MM.1S (cell line): ENCODE measurements around the gene NLRP5.
"Not testable (repeated sequence)": the region's sequence is repeated elsewhere in the genome, so short reads cannot be mapped to it uniquely, and the experiment has no call there.

Source experiments
- DNase-seq: peaks from one replicate; pipeline ENCODE4 v3.0.0-alpha.2; 2015
- H2AFZ ChIP-seq: fragments of 300-600 bp; sonication (generic); 2 replicates; pipeline ENCODE4 v1.6.0; 2016; ENCODE audit warnings: antibody characterized with exemption, low read length
- H3F3A ChIP-seq: fragments of 300-600 bp; sonication (generic); 2 replicates; pipeline ENCODE4 v1.6.1; 2016; ENCODE audit warnings: mild to moderate bottlenecking, antibody characterized with exemption, low read length, moderate library complexity, mixed read lengths; ENCODE audit not compliant: insufficient read depth
- H3K27ac ChIP-seq: fragments of 300-600 bp; sonication (generic); 2 replicates; pipeline ENCODE4 v1.5.1; 2016; ENCODE audit warnings: mild to moderate bottlenecking, low read length
- H3K27me3 ChIP-seq: fragments of 300-600 bp; sonication (generic); replicated peaks from 2 replicates; pipeline ENCODE4 v1.6.0; 2016; ENCODE audit warnings: low read length; ENCODE audit not compliant: insufficient read depth
- H3K36me3 ChIP-seq: fragments of 300-600 bp; sonication (generic); replicated peaks from 2 replicates; pipeline ENCODE4 v1.6.1; 2016; ENCODE audit warnings: mild to moderate bottlenecking, low read length, mixed read lengths; ENCODE audit not compliant: insufficient read depth
- H3K4me1 ChIP-seq: fragments of 300-600 bp; sonication (generic); 2 replicates; pipeline ENCODE4 v1.6.1; 2016; ENCODE audit warnings: low read length, mixed read lengths
- H3K4me2 ChIP-seq: fragments of 300-600 bp; sonication (generic); 2 replicates; pipeline ENCODE4 v1.6.0; 2016; ENCODE audit warnings: low read depth, low read length
- H3K4me3 ChIP-seq: fragments of 300-600 bp; sonication (generic); 2 replicates; pipeline ENCODE4 v1.5.1; 2016; ENCODE audit warnings: low read length, mixed read lengths
- H3K79me2 ChIP-seq: fragments of 300-600 bp; sonication (generic); 2 replicates; pipeline ENCODE4 v1.6.1; 2016; ENCODE audit warnings: mixed run types, low read length, mixed read lengths
- H3K9ac ChIP-seq: fragments of 300-600 bp; sonication (generic); 2 replicates; pipeline ENCODE4 v1.6.1; 2016; ENCODE audit warnings: low read length, mixed read lengths
- H3K9me2 ChIP-seq: fragments of 300-600 bp; sonication (generic); replicated peaks from 2 replicates; pipeline ENCODE4 v1.6.1; 2016; ENCODE audit warnings: mild to moderate bottlenecking, low read length, mixed read lengths; ENCODE audit not compliant: insufficient read depth
- H3K9me3 ChIP-seq: fragments of 300-600 bp; sonication (generic); replicated peaks from 2 replicates; pipeline ENCODE4 v1.6.1; 2016; ENCODE audit warnings: mild to moderate bottlenecking, low read length, mixed read lengths; ENCODE audit not compliant: insufficient read depth
- H4K20me1 ChIP-seq: fragments of 300-600 bp; sonication (generic); 2 replicates; pipeline ENCODE4 v1.6.1; 2016; ENCODE audit warnings: mild to moderate bottlenecking, low read length, moderate library complexity, mixed read lengths; ENCODE audit not compliant: insufficient read depth
- EZH2 ChIP-seq: fragments of 300-600 bp; sonication (generic); optimal IDR thresholded peaks from 2 replicates; pipeline ENCODE3; 2017; ENCODE audit warnings: low read depth, mild to moderate bottlenecking, antibody characterized with exemption, low read length, mixed read lengths
- EZH2phosphoT487 ChIP-seq: fragments of 300-600 bp; sonication (generic); IDR thresholded peaks from 2 replicates; pipeline ENCODE4 v1.6.1; 2018; ENCODE audit warnings: antibody characterized with exemption, low read length
- TF ChIP-seq, protein P1 (sequence below): fragments of 300-600 bp; sonication (generic); IDR thresholded peaks from 2 replicates; pipeline ENCODE4 v1.5.1; 2016; ENCODE audit warnings: antibody characterized with exemption, low read length, mixed read lengths

The NLRP5 gene

DNA sequence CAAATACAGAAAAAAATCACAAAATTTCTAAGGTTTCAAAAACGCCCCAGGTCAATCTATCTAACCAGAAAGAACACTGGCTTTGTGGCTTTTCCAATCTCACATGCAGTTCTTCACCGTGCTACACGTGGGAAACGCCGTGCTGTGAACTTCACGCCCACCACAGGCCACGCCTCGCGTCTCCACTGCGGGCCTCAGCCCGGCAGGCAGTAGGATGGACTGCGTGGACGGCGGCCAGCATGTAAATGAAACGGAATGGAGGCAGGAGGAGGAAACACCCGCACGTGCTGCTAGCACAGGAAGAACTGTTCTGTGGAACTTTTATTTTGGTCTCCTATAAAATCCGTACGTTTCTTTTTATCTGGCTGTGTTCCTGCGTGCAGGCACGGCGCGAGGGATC is 110.7 kb downstream of the NLRP5 start:
- H3K27ac ChIP-seq: no peak overlapping the region
- no peak overlapping the region for H3K4me2 ChIP-seq
- peaks cover 3% of the 10 kb centered on the region; the same call in 1 of the 2 replicates for H3K36me3 ChIP-seq
- H4K20me1 ChIP-seq: no peaks in the 10 kb centered on the region
- no peaks in the 10 kb centered on the region for H3K27me3 ChIP-seq
- no peaks in the 10 kb centered on the region for H3K9me2 ChIP-seq
- H2AFZ ChIP-seq: no peak overlapping the region
- no peak overlapping the region for H3K9ac ChIP-seq
- DNase-seq: no peak
- no peak for TF ChIP-seq EZH2
- TF ChIP-seq, protein P1, sequence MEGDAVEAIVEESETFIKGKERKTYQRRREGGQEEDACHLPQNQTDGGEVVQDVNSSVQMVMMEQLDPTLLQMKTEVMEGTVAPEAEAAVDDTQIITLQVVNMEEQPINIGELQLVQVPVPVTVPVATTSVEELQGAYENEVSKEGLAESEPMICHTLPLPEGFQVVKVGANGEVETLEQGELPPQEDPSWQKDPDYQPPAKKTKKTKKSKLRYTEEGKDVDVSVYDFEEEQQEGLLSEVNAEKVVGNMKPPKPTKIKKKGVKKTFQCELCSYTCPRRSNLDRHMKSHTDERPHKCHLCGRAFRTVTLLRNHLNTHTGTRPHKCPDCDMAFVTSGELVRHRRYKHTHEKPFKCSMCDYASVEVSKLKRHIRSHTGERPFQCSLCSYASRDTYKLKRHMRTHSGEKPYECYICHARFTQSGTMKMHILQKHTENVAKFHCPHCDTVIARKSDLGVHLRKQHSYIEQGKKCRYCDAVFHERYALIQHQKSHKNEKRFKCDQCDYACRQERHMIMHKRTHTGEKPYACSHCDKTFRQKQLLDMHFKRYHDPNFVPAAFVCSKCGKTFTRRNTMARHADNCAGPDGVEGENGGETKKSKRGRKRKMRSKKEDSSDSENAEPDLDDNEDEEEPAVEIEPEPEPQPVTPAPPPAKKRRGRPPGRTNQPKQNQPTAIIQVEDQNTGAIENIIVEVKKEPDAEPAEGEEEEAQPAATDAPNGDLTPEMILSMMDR: no peak
- no peaks in the 10 kb centered on the region for H3K9me3 ChIP-seq
- H3K4me1 ChIP-seq: peaks cover 5% of the 10 kb centered on the region; the same call in 1 of the 2 replicates
- H3K4me3 ChIP-seq: no peak overlapping the region
- H3F3A ChIP-seq: peaks cover 5% of the 10 kb centered on the region
- H3K79me2 ChIP-seq: peaks cover 67% of the 10 kb centered on the region

DNA sequence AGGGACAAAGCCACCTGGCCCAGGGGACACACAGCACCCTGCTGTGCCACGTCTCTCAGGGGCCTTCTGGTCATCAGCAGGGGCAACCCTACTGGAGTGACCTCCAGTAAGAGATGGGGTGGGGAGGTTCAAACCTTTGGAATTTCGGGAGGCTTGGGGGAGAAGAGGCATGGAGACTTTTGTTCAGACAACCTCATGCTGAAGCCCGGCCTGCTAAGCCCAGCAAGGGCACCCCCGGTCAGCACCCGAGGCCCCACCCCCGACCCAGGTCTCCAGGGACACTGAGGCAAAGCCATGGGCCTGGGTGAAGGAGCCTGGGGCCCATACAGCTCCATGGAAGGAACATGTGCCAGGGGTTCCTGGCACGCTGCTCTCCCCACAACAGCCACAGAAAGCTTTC is 111.2 kb downstream of the NLRP5 start:
- no peak overlapping the region for H2AFZ ChIP-seq
- no peaks in the 10 kb centered on the region for H3K9me3 ChIP-seq
- peaks cover 66% of the 10 kb centered on the region for H3K79me2 ChIP-seq
- H3K4me1 ChIP-seq: 0 out of 2 replicates have a peak, but pooled peaks cover under 1% of the 10 kb centered on the region
- no peak for DNase-seq
- no peak overlapping the region for H3K4me3 ChIP-seq
- no peak overlapping the region for H3K27ac ChIP-seq
- peaks cover 3% of the 10 kb centered on the region; the same call in 1 of the 2 replicates for H3K36me3 ChIP-seq
- H3F3A ChIP-seq: 0 out of 2 replicates have a peak, but pooled peaks cover under 1% of the 10 kb centered on the region
- TF ChIP-seq, protein P1: no peak
- TF ChIP-seq EZH2phosphoT487 (no peak), EZH2 (no peak)
- no peaks in the 10 kb centered on the region for H3K27me3 ChIP-seq
- no peaks in the 10 kb centered on the region for H4K20me1 ChIP-seq
- no peaks in the 10 kb centered on the region for H3K9me2 ChIP-seq
- no peak overlapping the region for H3K9ac ChIP-seq
- H3K4me2 ChIP-seq: no peak overlapping the region

DNA sequence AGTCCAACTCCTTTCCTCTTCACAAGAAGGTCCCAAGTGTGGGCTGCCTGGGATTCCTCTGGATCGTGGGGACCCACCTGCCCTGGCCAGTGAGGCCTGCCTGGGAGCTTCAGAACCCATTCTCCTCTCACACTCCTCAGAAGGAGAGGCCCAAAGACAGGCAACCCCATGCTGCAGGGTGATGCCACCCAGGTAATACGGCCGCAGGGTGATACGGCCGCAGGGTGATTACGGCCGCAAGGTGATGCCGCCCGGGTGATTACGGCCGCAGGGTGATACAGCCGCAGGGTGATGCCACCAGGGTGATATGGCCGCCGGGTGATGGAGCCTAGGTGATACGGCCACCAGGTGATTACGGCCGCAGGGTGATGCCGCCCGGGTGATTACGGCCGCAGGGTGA is 111.7 kb downstream of the NLRP5 start:
- not testable (repeated sequence) for H3K36me3 ChIP-seq, H3K4me2 ChIP-seq, DNase-seq, H3K4me1 ChIP-seq, H3K27me3 ChIP-seq, H3K27ac ChIP-seq, H3K9me2 ChIP-seq, H3K4me3 ChIP-seq, H2AFZ ChIP-seq, H4K20me1 ChIP-seq, H3K9me3 ChIP-seq, H3F3A ChIP-seq, H3K9ac ChIP-seq
- peaks cover 66% of the 10 kb centered on the region for H3K79me2 ChIP-seq

DNA sequence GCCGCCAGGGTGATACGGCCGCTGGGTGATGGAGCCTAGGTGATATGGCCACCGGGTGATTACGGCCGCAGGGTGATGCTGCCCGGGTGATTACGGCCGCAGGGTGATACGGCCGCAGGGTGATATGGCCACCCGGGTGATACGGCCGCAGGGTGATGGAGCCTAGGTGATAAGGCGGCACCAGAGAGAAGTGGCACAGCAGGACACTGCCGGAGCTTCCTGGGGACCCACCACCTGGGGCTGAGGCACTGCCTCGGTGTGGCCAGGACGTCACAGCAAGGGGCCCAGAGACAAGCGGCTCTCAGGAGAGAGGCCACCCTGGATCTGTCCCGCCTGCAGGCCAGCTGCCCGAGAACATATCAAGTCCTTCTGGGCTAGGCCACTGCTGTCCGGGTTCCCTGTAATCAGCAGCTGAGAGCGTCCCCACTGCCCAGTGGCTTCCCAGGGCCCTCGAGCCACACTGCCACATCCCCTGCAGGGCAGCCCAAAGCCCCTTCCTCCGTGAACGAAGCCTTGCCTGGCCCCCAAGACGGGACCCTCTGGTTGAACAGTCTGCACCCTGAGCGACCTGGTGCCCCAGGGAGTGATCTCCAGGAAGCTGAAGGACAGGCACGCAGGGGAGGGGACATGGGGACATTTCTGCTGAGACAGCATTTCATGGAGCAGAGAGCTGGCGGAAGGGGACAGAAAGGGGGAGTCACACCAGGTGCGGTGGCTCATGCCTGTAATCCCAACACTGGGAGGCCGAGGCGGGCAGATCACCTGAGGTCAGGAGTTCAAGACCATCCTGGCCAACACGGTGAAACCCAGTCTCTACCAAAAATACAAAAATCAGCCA is 112.4 kb downstream of the NLRP5 start:
- Histone ChIP-seq H3K9ac (no peak overlapping the region), H3F3A (no peaks in the 10 kb centered on the region), H3K4me2 (no peak overlapping the region), H3K4me3 (no peak overlapping the region), H3K9me3 (no peaks in the 10 kb centered on the region), H3K36me3 (peaks cover 3% of the 10 kb centered on the region; the same call in 1 of the 2 replicates), H3K4me1 (no peaks in the 10 kb centered on the region), H3K27me3 (no peaks in the 10 kb centered on the region), H4K20me1 (no peaks in the 10 kb centered on the region), H3K79me2 (peaks cover 63% of the 10 kb centered on the region), H3K9me2 (no peaks in the 10 kb centered on the region), H3K27ac (no peak overlapping the region), H2AFZ (no peak overlapping the region)
- DNase-seq: no peak
- no peak for TF ChIP-seq EZH2
- TF ChIP-seq, protein P1: no peak
- TF ChIP-seq EZH2phosphoT487: no peak
